Measurements from ENCODE around the gene NUPR2.
"Not testable (repeated sequence)": the region's sequence is repeated elsewhere in the genome, so short reads cannot be mapped to it uniquely, and the experiment has no call there.

Gene NUPR2

GRCh38 chr7:56078196-56078595 is 38.0 kb downstream of the NUPR2 start:
- DNase-seq (ENCODE audit: low spot score) (no peak), ATAC-seq (ENCODE audit: low read depth) (no peak)
- no peaks in the 10 kb centered on the region for H3K9me3 ChIP-seq (ENCODE audit: severe bottlenecking)
- no peak for TF ChIP-seq CTCF (IDR thresholded peaks at IDR 0.05; ENCODE audit: poor library complexity, severe bottlenecking)
- H3K4me3 ChIP-seq (ENCODE audit: severe bottlenecking) = no peak overlapping the region
- peaks cover 27% of the 10 kb centered on the region for H3K36me3 ChIP-seq (ENCODE audit: low read depth)
- no peaks in the 10 kb centered on the region for H3K4me1 ChIP-seq (ENCODE audit: insufficient read depth, poor library complexity, severe bottlenecking)
- H3K27ac ChIP-seq (ENCODE audit: poor library complexity, severe bottlenecking) = no peak overlapping the region
- H3K27me3 ChIP-seq (ENCODE audit: insufficient read depth, poor library complexity, severe bottlenecking) = no peaks in the 10 kb centered on the region

- TF ChIP-seq CTCF (IDR thresholded peaks at IDR 0.05; ENCODE audit: poor library complexity, severe bottlenecking) = no peak
- Histone ChIP-seq H3K4me3 (ENCODE audit: severe bottlenecking) (no peak overlapping the region), H3K27ac (ENCODE audit: poor library complexity, severe bottlenecking) (no peak overlapping the region), H3K36me3 (ENCODE audit: low read depth) (peaks cover 30% of the 10 kb centered on the region), H3K4me1 (ENCODE audit: insufficient read depth, poor library complexity, severe bottlenecking) (no peaks in the 10 kb centered on the region), H3K9me3 (ENCODE audit: severe bottlenecking) (no peaks in the 10 kb centered on the region), H3K27me3 (ENCODE audit: insufficient read depth, poor library complexity, severe bottlenecking) (no peaks in the 10 kb centered on the region)
- ATAC-seq (ENCODE audit: low read depth) = no peak
- no peak for DNase-seq (ENCODE audit: low spot score)
These were observed 38.5 kb downstream of the NUPR2 start for GRCh38 chr7:56077681-56078080.

- DNase-seq (ENCODE audit: low spot score) (peak; percentile 71), ATAC-seq (ENCODE audit: low read depth) (peak; percentile 96)
These were observed 41.8 kb downstream of the NUPR2 start for GRCh38 chr7:56074371-56074791.

GRCh38 chr7:56066376-56066775 is 49.8 kb downstream of the NUPR2 start:
- not testable (repeated sequence) for ATAC-seq (ENCODE audit: low read depth); DNase-seq (ENCODE audit: low spot score); H3K9me3 ChIP-seq (ENCODE audit: severe bottlenecking); H3K27me3 ChIP-seq (ENCODE audit: insufficient read depth, poor library complexity, severe bottlenecking); H3K4me3 ChIP-seq (ENCODE audit: severe bottlenecking); H3K27ac ChIP-seq (ENCODE audit: poor library complexity, severe bottlenecking)
- Histone ChIP-seq H3K36me3 (ENCODE audit: low read depth) (peaks cover 67% of the 10 kb centered on the region), H3K4me1 (ENCODE audit: insufficient read depth, poor library complexity, severe bottlenecking) (peaks cover 18% of the 10 kb centered on the region)

More at GRCh38 chr7:56074371-56074791, 41.8 kb downstream of the NUPR2 start:
- Histone ChIP-seq H3K36me3 (ENCODE audit: low read depth) (peaks cover 58% of the 10 kb centered on the region), H3K27me3 (ENCODE audit: insufficient read depth, poor library complexity, severe bottlenecking) (no peaks in the 10 kb centered on the region), H3K9me3 (ENCODE audit: severe bottlenecking) (no peaks in the 10 kb centered on the region), H3K27ac (ENCODE audit: poor library complexity, severe bottlenecking) (no peak overlapping the region), H3K4me1 (ENCODE audit: insufficient read depth, poor library complexity, severe bottlenecking) (no peaks in the 10 kb centered on the region), H3K4me3 (ENCODE audit: severe bottlenecking) (no peak overlapping the region)
- TF ChIP-seq CTCF (IDR thresholded peaks at IDR 0.05; ENCODE audit: poor library complexity, severe bottlenecking) = peak; percentile 92
